T-helper 1 cell (primary cell): ENCODE measurements around the gene SLC44A4.
"Not testable (repeated sequence)": the region's sequence is repeated elsewhere in the genome, so short reads cannot be mapped to it uniquely, and the experiment has no call there.

Source experiments
- DNase-seq, 5 donors: peaks; one replicate each; pipeline ENCODE4 v3.0.0-alpha.2; 2012 to 2020

SLC44A4 gene

DNA sequence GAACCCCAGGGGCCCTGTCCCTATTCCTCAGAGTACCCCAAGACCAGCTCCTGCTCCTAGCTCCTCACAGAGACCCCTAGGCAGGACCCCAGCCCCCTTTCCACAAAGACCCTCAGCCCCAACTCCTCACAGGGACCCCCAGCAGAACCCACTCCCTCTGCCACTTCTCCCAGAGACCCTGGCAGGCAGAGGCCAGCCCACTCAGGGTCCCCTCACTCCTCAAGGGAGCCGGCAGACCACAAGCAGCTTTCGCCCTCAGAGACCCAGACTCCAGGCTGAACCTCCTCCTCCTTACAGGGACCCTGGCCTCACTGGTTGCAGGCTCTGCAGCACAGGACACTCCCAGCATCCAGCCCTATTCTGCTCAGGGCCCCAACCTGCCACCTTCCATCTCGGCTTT, 575 bp downstream of the SLC44A4 start:
- DNase-seq: no peak

DNA sequence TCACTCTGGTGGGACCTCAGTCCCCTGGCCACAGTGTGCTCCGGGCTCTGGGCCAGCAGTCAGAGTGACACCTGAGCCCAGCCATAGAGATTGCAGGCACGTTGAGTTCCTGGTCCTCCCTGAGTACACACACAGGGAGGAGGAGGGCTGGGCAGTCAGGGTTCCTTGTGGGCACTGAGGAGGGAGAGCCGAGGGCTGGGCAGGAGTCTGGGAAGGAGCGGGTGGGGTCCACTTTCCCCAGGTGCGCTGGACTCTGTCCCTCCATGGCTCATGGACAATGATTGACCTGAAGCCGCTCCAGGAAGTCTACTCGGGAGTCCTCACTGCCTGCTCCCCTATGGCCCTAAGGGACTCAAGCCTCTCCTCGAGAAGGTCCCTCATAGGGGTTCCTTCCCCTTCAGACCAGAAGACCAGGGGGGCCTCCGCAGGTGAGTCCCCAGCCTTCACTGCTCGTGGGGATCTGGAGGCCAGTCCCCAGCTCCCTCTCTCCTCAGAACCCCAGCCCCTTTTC, 1.1 kb downstream of the SLC44A4 start:
- DNase-seq: no peak

DNA sequence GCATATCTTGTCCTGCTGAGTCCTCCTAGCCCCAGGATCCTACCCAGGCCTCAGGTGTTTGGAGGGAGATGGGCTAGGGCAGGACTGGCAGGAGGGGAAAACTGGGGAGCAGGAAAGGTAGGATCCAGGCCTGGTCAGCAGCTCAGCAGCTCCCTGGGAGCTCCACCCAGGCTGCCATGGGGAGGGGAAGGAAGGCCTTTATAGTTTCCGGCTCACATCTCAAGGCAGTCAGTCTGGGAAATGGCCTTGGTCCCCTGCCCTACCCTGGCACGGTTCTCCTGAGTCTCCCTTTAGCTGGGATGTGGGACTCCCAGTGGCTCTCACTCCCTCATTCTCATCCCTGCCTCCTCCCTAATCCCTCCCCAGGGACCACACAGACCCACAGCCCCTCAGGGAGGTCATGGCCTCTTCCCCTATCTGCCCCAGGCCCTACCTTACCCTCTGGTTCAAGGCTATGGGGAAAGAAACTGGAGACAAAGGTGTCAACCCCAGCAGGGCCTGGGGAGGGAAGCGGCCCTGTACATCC, 1.6 kb downstream of the SLC44A4 start:
- DNase-seq: no peak

DNA sequence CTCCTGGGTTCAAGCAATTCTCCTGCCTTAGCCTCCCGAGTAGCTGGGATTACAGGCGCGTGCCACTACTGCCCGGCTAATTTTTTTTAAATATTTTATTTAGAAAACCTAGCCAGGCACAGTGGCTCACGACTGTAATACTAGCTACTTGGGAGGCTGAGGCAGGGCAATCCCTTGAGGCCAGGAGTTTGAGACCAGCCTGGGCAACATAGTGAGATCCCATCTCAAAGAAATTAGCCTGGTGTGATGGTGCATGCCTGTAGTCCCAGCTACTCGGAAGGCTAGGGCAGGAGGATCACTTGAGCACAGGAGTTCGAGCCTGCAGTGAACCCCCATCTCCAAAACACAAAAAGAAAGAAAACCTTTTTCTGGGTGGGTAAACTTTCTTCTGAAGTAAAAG, 2.4 kb downstream of the SLC44A4 start:
- no peak for DNase-seq

DNA sequence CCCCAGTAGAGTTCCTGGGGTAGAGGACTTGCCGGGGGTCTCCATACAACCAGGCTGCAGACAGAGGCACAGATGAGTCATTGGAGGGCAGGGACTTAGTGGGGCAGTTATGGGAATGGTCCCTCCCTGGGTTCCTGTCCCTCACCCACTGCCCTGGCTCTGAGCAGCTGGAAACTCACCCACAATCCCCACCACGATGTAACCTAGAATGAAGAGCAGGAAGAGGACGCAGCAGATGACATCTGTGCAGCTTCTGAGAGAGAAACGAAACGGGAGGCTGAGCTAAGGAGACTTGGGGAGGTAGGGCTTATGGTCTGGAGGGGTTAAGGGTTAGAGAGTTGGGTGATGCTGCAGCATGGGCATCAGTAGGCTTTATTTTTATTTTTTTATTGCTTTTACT, 2.9 kb downstream of the SLC44A4 start:
- DNase-seq: no peak

DNA sequence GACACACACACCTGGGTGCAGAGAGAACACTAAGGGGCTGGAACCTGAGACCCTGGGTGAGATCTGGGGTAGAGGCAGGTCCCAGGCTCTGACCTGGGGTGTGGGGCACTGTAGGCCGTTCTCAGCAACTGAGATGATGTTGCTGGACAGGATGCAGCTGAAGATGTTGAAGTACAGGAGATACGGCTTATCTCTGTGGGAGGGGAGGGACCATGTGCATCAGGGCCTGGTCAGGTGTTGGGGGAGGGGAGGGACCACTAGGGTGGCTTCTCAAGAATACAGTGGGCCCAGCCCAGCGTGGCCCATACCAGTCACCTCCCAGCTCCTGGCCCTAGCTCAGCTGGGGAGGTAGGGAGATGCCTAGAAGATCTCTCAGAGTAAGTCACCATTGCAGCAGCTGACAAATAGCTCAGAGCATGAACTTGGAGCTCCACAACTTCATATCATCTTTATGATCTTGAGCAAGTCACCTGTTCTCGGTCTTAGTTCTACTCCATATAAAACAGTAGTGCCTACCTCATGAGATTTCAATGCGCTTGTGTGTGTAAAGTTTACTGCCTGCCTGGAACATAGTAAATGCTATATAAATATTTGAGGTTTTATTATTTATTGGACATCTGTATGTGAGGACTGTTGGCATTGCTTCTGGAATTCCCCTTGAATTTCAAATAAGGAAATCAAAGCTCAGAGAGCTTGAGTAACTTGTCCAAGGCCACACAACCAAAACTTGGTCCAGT, 3.8 kb downstream of the SLC44A4 start:
- no peak for DNase-seq

DNA sequence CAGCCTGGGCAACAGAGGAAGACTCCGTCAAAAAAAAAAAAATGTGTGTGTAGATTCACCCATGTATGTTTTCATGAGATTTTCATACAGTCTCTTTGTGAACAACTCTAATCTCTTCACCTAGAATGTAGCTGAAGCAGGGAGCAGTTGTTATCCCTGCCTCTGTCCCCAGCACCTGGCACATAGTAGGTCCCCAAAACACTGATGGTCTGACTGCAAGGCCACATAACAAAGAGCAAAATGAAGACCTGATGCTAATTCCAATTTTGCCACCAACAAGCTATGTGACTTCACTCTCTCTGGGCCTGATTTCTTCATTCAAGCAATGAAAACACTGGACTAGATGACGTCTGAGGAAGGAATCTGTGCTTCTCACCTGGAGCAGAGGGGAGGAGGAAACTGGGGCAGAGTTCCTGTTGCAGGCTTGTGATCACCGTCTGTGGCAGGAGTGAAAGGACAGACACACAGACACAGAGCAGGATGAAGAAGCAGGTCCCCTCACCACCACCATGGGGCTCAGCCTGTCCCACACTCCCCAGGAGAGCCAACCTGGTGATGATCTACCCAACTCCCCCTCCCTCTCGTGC, 4.6 kb downstream of the SLC44A4 start:
- no peak for DNase-seq

DNA sequence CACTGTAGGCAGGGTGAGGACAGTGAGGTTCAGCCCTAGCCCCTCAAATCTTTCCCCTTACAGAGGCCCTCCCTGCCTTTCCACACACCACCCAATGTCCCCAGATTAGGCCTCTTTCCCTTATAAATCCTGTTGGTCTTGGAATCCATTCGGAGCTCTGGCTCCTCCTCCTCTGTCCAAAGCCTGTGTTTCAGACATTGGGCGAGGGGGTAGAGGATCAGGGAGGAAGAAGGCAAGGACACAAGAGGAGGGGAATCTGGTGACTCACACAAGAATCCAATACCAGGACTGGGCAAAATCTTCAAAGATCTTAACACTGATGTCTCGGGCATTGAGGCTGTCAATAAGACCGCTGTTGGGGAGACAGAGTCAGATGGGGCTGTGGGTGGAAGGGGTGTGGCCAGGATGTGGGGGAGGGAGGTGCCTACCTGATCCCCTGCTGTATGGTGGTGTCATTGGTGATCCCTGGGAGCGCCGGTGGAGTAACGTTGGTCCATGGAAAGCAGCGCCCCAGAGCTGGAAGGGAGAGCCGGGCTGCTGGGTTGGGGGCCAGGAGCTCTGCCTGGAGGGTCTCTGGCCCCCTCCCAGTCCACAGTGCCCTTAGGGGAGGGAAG, 7.6 kb downstream of the SLC44A4 start:
- no peak for DNase-seq

DNA sequence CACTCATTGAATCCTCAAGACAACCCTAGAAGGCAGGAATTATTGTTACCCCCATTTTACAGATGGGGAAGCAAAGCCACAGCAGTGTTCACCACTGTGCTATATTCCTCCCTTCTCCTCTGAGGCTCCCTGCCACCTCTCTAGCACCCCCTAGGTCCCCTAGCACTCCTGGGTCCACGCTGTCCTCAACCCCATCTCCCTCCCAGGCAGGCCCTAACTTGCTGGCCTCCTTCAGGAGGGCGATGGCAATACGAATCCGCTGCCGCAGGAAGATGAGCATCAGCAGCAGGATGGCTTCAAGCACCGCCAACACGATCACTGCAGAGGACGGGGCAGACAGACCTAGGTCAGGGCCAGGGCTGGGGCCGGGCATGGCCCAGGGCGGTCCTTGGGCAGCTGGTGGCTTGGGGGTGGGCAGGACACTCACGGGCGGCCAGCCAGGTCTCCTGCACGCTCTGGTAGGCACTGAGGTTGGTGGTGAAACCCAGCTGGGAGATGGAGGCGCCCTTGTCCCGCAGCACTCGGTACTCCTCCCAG, 8.3 kb downstream of the SLC44A4 start:
- DNase-seq: no peak

DNA sequence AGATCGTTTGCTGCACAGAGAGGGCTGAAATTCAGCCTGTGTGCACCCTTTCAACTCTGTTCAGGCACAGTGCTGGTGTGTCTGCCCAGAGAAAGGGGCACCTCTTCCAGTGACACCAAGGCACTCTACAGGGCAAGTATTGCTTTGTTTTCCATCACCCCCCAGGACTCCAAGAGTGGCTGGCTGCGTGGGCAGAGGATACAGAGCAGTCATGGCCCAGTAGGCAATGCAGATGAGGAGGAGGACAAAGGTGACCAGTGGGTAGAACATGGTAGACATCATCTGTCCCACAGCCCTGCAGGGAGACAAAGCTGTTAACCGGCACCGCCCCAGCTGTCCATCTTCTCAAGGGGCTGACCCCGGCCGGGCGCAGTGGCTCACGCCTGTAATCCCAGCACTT, 9.5 kb downstream of the SLC44A4 start:
- DNase-seq: no peak

DNA sequence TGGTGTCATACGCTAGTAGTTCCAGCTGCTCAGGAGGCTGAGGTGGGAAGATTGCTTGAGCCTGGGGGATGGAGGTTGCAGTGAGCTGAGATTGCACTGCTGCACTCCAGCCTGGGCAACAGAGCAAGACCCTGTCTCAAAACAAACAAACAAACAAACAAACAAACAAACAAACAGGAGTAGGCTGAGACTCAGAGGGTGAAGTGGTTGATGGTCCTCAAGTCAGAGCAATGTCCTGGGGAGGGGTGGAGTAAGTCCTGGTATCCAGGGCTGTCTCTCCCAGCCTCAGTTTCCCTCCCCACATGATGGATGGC, 10.2 kb downstream of the SLC44A4 start:
- not testable (repeated sequence) for DNase-seq

DNA sequence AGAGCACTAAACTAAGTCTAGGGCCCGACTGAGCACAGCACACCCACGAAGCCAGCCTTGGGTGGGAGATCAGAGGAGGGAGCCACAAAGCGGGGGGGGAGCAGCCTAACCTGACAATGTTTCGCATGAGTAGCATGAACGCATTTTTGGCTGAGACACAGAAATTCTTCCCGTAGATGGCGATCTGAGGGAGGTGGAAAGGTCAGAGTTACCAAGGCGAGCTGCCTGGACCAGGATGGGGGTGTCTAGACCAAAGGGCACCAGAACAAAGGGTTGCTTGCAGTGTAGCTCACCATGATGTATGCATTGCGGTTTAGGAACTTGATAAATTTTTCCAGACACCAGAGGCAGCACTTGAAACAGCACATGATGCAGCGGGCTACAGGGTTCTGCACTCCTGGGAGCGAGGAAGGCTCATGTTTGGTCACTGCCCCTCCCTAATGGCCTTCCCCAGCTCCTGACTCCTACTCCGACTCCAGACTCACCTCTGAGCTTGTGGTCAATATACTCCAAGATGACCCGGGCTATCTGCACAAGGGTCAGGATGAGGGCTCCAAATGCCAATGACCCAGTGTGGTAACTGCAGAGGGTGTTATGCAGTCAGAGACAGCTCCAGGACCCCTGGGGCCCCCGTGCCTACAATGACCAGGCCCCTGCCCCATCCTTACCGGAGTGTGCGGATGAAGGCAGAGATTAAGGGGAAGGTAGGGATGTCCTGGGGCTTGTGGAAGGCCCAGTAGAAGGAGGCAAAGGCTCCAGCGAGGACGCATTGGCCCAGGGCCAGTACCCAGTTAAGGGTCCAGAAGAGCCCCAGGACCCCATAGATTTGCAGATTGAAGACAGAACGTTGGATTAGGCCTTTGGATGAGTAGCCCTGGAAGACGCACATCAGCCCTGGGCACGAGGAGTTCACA, 13.3 kb downstream of the SLC44A4 start:
- DNase-seq: no peak

DNA sequence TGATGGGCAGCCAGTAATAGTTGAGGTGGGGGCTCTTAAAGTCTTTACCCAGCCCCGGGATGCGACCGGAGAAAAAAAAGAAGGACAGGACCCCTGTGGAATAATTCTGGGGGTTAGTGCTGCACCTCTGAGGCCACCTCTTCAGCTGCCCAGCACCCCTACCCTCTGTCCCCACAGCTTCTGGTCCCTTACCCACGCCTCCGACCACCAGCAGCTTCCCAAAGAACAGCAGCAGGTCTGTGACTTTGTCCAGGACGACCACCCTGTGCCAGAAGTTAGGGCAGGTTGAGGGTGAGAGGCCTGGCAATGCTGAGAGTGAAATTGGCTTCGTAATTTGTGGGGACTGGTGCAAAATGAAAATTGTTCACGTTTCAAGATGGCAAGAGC, 14.0 kb downstream of the SLC44A4 start:
- no peak for DNase-seq

DNA sequence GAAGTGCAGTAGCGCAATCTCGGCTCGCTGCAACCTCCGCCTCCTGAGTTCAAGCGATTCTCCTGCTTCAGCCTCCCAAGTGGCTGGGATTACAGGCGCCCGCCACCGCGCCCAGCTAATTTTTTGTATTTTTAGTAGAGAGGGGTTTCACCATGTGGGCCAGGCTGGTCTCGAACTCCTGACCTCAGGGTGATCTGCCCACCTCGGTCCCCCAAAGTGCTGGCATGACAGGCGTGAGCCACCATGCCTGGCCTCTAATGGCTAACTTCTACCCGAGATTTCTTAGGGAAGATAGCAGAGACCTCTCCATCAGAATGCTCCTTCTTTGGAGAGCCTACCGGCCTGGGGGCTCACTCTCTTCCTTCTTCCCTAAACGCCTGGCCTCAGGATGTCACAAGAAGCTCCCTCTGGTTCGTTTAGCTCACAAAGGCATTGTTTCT, 14.7 kb downstream of the SLC44A4 start:
- not testable (repeated sequence) for DNase-seq

DNA sequence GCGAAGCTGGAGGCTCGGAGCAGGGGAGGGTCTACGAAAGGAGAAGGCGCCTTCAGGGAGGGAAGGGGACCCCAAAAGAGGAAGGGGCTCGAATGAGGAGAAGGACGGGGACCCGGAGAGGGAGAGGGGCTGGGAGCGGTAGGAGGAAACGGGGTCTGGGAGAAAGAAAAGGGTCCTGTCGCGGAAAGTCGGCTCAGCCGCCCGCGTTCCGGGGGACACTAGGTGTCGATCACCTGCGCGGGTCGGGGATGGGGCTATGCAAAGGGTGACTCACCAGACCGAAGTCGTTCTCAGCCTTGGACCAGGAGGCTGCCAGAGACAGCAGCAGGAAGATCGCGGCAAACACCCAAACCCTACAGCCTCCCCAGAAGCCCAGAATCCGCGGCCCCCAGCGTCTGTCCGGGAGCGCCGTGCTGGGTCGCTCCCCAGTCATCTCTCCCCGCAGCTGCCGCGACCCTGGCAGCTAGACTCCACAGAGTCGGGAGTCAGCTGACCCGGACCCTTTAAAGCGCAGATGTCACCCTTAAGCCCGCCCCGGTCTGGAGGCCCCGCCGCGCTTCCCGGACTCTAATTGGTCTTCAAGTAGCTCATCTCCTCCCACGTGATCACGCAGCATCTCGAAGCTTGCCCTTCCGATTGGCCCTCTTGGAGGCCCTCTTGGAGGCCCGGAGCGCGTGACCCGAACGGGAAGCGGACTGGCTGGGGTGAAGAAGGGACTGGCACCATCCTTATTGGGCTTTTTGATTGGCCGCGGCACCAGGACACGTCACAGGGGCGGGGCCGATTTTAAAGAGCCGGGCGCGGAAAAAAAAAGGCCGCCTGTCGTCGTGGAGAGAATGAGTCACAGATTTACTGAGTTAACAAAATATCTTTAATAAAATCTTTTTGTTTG, 16.2 kb downstream of the SLC44A4 start, which contains the start of gene NEU1:
Gene NEU1 (minus strand): TSS at position 478 of the 892 bp plus-strand sequence. CDS start 45 bp downstream, at position 433.
- peak; percentile 99 to 100 (median 100) for DNase-seq

DNA sequence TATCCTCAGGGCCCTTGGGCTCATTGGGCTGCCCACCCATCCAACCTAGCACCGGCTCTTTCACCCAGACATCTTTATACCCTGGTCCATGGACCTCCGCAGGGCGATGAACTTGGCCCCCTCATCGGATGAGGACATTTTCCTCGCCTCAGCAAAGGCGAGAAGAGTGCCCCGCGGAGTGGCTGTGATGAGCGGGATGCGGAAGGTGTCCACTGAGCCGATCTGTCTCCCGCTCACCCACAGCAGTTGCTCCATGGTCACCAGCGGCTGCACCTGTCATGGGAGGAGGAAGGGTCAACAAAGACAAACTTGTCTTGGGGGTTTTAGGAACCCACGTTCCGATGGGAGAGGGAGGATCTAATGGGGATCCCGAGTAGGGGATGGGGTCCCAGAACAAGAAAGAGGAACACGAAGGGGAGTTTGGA, 16.9 kb downstream of the SLC44A4 start:
- DNase-seq: no peak

DNA sequence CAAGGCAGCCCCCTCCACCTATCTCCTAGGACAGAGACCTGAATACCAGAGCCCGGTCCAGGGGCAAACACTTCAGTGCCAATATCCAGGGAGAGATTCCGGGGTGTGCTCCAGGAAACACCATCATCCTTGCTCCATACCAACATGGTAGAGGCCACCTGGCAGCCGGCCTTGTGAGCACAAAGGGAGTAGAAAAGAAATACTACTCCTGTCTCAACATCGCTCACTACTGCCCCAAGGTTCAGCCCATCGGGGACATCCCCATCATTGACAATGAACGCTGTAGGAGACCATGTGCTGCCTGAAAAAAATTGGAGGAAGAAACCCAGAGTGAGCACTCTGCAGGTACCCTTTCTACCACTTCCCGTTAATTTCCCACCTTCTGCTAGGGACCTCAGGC, 17.6 kb downstream of the SLC44A4 start:
- DNase-seq: no peak

DNA sequence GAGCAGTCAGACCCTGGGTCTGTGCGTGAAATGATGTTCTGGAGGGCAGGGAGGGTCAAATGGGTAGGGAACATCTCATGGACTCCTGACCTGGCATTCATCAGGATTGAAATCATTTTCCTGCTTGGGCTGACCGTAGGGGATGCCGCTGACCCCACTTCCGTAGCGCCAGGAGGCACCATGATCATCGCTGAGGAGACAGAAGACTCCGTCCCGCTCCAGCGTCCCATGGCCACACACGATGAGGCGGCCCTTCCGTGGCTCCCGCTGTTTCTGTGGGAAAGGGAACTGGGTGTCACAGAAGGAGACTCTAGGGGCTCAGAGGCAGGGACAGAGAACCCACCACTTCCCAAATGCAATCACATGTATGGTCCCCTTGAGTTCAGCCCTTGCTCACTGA, 18.4 kb downstream of the SLC44A4 start:
- no peak for DNase-seq

DNA sequence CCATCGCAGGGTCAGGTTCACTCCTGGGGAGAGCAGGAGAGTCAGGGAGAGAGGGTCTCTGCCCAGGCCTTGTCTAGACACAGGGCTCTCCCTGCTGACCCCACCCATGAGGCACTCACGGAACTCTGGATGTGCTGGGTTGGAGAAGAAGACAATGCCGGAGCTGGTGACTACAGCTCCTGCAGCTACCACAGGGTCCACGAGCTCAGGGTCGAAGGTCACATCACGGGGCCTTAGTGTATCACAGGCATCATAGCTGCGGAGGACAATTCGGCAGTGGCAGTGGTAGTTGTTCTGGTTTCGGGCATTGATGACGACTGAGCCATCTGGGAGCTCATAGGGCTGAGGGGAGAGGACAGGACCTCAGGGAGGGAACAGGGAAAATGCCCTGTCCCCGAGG, 18.9 kb downstream of the SLC44A4 start:
- no peak for DNase-seq

DNA sequence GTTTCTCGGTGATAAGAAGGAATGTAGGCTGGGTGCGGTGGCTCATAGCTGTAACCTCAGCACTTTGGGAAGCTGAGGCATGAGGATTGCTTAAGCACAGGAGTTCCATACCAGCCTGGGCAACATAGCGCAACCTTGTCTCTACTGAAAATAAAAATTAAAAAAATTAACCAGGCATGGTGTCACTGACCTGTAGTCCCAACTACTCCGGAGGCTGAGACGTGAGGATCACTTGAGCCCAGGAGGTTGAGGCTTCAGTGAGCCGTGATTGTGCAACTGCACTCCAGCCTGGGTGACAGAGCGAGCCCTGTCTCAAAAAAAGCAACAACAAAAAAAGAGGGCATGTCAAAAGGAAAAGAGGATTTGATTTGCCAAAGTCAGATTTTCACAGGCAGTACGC, 20.1 kb downstream of the SLC44A4 start:
- no peak for DNase-seq

DNA sequence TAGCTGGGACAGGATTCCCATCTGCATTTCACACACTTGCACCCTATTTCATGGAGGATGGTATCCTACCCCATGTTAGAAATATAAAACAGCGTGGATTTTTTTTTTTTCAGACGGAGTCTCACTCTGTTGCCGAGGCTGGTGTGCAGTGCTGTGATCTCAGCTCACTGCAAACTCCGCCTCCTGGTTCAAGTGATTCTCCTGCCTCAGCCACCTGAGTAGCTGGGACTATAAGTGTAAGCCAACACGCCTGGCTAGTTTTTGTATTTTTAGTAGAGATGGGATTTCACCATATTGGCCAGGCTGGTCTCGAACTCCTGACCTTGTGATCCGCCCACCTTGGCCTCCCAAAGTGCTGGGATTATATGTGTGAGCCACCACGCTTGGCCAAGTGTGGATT, 21.0 kb downstream of the SLC44A4 start:
- DNase-seq: not testable (repeated sequence)
